GM21825 (cell line): ENCODE results near the gene ADD3.

Experiments used
- ATAC-seq: cut with Tn5 transposase; IDR thresholded peaks from one replicate; pipeline ENCODE4 v1.9.1; 2021; ENCODE audit warnings: mild to moderate bottlenecking, moderate library complexity; ENCODE audit not compliant: unreplicated experiment

Gene ADD3

DNA sequence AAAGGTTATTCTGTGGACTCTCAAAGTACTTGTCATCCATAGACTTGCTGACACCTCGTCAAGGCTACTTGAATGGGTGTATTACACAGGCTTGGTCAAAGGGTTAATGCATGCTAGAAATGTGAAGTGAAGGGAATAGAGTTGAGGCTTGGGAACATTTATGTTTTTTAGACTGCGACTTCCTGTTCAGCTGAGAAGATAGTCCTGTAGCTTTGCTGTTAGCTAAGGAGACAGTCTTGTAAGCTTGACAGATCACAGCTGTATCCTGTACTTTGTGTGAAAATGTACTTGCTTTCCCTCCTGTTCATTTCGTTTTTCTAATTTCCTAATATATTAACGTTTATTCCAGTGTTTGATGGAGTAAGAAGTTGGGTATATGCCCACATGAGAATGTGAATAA is 52.1 kb downstream of the ADD3 start:
- ATAC-seq = peak; percentile 62

DNA sequence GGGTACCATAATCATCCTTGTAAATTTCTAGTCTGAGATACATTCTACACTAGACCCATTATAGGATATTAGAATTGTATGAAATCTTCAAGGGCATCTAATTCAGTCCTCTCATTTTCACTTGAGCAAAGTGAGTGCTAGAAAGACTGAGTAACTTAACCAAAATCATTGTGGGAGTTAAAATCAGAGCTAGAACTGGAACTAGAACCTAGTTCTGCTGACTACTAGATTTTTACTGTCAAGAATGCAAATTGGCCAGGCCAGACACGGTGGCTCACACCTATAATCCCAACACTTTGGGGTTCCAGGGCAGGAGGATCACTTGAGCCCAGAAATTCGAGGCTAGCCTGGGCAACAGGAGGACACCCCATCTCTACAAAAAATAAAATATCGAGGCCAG is 53.9 kb downstream of the ADD3 start:
- no peak for ATAC-seq

DNA sequence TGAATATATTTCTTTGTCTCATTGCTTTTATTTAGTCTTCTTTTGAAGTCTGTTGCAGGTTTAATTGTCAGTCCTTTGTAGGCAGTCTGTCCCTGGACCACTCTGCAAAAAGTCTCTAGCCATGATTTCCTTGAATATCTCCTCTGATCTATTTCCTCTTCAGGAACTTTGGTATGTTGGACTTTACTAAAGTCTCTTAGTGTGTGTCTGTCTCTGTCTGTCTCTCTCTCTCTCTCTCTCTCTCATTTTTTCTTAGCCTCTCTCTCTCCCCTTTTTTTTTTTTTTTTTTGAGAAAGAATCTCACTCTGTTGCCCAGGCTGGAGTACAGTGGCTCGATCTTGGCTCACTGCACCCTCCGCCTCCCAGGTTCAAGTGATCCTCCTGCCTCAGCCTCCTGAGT is 57.5 kb downstream of the ADD3 start:
- ATAC-seq = no peak

DNA sequence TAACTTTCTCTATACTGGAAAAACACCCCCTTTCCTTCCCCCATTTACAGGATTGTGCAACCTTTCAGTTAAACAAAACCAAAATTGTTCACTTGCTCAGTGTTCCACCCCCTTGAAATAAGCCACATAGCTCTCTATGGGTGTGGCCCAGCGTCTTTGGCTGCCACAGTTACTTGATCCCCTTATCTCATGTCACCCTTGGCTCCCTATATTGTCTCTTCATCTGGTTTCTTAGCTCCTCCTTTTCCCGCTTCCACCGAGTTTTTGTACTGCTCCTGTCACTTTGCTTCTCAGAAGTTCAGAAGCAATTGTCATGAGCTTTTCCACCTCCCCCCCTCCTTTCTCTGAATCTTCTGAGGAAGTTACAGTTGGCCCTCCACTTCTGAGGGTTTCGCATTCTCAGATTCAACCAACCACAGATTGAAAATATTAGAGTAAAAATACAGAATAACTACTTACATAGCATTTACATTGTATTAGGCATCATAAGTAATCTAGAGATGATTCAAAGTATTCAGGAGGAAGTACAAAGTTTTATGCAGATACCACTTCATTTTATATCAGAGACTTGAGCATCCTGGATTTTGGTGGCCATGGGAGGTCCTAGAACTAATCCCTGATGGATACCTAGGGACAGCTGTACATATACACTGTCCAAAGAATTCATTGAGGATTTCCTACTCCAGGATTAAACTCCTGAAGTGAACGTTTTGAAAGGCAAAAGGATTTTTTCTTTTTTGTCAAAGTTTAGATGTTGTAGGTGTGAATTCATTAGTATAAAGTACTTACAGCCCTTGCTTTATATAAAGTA is 60.4 kb downstream of the ADD3 start:
- ATAC-seq = peak; percentile 60

DNA sequence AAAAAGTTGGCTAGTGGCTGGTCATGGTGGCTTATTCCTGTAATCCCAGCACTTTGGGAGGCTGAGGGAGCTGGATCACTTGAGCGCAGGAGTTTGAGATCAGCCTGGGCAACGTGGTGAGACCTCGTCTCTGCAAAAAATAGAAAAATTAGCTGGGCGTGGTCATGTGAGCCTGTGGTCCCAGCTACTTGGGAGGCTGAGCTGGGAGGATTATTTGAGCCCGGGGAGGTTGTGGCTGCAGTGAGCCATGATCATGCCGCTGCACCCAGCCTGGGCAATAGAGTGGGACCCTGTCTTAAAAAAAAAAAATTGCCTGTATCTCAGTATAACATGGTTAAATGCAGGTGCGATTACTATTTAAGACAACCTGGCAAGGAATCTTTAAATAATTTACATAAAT is 61.0 kb downstream of the ADD3 start:
- ATAC-seq = no peak

DNA sequence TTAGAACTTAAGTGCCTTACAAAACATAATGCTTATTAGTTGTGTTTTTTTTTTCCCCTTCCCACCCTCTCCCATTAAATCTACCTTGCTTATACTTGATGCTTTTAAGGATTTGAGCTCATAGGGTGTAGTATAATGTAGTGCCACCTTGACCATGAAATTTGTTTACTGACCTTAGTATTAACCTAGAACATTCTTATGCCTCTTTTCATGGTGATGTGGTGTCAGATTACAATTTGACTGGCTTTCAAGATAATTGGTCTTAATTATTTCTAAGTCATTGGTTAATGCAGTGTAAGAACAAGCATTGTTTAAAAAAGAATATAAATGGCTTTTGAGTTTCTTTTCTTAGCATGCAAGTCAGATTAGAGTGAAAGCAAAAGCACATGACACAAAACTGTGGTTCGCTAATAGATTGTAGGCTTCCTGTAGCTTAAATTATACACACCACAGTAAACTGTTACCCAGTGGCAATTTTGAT is 61.8 kb downstream of the ADD3 start:
- peak; percentile 51 for ATAC-seq

DNA sequence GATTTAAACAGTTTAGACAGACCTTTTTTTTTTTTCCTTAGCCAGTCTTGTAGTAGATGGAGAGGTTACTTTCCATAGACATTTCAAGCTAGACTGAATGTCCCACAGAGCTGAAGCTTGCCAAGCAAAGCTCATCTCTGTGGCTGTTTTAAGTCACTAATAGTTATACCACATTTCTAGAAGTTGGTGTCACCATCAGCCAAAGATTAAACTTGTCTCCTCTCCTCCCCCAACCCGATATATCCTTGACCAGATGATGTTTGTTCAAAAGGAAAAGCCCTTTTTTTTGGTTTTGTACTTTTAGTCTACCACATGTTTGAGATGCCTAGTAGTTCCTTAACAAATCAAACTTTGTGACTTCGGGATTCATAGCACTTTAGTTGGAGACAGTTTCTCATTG is 66.1 kb downstream of the ADD3 start:
- ATAC-seq = no peak

DNA sequence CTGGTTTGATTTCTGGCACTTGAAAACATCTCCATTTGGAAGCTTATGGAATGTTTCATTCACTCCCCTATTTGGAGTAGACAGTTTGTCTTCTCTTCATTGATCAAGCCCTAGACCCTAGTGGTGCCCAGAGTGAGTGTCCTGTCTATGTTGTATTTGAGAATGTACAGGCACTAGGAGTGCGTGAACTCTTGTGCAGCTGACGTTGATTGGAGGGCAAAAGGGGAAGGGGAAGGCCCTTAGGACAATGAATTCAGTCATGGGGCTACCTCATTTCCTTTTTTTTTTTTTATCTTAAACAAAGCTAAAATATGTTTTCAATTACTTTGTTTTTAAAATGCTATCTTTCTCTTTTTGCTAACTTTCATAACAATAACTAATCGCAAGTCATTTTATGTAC is 66.5 kb downstream of the ADD3 start:
- no peak for ATAC-seq

DNA sequence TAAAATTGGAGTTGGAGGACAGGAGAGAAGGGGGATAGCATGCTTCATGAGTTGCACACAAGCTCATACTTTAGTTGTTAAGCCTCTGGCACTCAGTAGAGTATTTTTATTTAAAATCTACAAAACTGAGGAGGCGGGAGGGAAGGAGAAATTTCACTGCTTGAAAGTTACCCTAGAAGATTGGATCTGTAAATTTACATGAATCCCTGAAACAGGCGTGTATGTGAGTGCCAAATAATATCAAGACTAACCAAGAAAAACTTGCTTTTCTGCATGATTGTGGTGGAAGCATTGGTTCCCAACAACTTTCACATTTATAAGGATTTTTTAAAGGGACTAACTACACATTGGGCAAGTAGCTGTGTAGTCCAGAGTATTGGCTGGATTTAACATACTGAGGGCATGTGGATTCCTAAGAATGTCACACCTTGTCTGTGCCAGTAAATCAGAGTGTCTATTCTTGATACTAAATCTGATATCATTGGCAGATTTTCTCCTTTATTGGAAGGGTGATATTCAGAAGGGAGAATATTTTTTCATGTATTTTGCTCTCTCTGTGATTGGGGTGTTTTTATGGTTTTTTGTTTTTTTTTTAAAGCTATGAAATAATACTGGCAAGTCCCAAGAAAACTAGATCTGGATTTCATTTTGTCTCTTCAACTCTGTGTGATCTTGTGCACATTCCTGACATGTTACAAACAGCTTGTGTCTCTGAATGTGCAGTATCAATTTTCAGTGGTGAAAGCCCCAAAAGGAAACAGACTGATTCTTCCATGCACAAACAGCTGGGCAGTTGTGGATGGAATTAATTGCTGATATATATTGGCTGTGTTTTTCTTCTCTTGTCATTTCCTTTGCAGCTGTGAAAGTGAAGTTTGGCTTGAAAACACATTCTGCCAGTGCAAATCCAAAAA is 67.2 kb downstream of the ADD3 start:
- no peak for ATAC-seq

DNA sequence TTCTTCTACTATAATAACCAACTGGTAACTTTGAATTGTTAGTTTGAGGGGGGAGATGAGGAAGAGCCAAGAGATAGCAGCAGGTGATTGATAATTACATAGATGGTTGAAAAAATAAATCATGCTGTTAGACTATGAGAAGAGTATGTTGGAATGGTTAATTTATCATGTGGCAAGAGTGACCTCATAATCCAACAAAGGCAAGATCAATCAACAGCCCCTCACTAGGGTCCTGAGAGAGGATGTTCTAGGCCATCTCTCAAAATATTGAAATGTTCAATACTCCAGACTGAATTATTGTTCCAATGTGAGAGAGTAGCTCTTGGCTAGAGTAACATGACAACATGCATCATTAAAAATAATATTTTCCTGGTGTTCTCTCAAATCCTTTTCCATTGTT is 67.9 kb downstream of the ADD3 start:
- no peak for ATAC-seq

DNA sequence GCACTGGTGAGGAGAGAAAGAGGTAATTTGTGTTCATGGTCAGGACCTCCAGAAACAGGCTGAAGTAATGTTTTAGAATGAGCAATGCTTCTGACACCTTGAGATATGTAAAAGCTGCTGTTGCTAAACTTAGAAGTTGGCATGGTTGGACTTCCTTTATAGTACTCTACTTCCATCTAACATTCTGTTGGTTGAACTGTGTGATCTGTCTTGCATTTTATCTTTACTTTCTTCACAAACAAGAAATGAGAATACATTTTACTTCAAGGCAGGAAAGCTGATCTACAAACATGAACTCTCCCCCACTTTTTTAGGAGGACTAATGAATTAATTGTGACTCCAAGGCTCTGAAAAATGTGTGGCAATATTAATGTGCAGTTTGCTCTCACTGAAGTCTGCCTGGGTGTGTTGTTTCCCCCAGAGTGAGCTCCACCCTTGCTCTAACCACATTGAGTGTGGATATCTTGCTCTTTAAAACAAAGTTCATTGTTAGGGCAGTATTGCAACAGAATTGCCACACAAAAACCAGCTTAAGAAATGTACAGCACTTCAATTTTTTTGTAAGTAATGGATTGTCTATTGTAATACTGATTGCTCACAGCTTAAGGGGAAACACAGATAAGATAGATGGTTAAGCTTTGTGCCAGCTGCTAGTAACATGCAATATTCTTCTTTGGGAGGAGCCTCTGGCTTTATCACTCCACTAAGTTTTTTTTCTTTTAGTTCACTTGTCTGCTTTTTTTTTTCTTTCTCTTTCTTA is 69.0 kb downstream of the ADD3 start:
- ATAC-seq = peak; percentile 68

DNA sequence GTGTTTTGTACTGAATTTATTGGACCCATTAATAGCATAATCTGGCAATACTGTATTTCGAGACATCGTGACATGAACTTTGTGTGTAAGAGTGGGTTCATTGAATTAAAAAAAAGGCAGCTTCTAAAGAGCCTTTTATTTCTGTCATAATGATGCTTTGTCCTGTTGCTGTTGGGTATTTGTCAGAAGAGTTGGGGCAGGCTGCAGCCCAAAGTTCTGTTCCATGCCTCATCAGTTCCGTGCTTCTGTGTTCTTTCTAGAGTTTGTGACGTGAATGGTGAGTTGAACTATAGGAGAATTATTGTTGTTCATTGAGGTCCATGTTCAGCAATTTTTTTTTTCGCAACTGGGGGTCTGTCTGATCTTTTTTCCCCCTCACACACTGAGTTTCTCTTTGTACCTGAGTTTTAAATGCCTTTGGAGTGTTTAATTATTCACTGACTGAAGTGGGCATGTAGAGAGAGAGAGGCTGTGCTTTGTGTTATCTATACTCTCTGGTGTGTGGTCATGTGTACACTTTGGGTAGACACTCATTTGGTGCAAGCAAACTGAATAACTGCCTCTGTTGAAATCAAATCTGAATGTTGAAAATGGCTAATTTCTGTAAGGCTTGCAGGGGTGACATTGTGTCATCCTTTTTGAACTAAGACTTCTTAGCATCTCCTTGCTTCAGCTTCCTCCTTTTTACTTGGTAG is 69.8 kb downstream of the ADD3 start:
- ATAC-seq = no peak

DNA sequence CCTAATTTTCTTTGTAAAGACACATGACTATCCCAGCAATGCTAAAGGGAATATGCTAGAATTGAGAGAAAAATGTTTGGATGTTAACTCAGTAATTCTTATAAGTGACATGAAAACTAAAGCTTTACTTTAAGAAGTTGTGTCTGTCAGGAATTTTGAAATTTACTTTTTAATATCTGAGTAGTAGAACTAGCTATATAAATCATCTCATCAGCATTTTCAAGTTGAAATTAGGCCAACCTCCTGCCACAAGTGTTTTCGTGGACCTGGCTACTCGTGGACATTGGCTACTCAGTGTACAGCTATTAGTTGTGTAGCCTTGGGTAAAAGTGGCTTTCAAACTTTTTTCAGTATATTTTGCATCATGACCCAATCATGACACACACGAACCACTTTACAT is 70.5 kb downstream of the ADD3 start:
- no peak for ATAC-seq

DNA sequence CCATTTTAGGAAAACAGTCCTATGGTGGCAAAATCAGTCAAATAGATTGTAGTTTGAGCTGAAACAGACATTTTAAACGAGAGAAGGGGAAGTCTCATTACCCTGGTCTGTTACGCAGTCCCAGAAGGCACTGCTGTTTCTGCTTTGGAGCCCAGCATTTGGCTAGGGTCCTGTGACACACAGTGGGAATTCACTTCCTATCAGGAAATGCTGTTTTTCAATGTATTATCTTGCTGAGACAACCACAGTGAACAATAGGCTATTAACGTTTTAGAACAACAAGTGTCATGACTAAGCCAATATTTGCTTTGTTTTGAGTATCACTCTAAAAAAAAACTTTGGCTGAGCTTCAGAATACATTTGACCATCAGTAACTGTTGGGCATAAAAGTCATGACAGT is 74.1 kb downstream of the ADD3 start:
- no peak for ATAC-seq

DNA sequence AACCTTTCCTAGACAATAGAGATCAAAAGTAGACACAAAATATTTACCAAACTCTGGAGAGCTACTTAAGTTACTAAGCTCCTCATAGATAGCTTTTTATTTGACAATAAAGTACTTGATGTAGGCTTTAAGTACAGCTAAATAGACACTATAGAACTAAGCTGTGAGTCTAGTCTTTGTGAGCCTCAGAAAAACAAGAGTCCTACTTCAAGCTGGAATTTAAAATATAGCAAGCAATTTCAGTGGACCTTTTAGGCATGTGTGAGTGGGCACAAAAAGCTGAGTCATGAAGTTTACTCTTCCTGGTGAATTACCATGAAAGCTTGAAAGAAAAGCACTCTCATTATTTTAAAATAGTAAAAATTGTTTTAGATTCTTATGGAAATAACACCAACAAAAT is 76.1 kb downstream of the ADD3 start:
- no peak for ATAC-seq

DNA sequence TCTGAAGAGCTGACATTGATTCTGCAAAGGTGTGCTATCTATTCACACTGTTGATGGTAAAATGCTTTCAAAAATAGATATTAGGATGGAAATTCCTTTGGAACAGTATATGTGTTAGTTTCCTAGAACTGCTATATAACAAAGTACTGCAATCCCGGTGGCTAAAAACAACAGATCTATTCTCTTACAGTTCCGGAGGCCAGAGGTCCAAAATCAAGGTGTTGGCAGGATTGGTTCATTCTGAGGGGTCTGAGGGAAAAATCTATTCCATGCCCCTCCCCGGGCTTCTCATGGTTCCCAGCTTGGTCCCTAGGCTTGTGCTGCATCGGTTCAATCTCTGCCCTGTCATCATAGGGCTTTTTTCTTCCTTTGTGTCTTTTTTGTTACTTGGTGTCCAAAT is 79.9 kb downstream of the ADD3 start:
- ATAC-seq = no peak

DNA sequence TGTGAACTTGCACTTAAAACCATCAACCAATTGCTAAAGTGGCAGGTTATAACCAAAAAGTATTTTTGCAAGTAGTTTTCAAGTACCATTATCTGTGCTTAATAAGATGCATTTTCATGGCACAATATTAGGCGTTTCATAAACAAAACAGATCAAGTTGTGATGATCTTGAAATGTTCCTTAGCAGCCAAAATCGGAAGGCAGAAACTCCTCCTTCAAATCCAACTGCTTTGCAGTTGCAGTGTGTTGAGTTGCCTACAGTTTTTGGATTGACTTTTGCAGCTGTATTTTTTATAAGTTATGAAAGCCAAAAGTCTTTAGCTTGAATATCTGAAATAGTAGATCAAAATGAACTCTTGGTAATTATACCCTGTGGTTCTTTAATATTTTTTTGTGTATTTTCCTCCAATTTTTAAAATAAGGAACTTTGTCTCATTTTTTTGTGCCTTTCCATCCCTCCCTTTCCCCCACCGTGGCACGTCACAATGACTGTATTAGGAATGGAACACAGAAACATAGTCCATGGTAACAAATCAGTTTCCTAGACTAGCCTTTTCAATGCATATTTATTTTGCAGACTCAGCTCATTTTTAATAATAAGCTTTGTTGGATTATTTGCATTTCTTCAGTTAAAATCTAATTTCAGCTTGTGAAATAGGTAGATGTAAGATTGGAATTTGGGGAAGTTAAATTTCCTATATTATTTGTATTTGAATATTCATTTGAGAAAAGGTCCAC is 80.8 kb downstream of the ADD3 start:
- ATAC-seq = no peak

DNA sequence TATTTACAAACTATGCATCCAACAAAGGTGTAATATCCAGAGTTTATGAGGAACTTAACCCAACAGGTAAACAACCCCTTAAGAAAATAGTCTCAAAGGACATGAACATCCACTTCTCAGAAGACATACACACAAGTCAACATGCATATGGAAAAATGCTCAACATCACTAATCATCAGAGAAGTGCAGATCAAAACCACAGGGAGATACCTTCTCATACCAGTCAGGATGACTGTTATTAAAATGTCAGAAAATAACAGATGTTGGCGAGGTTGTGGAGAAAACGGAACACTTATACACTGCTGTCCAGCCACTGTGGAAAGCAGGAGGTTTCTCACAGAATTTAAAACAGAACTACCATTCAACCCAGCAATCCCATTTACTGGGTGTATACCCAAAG is 84.0 kb downstream of the ADD3 start:
- ATAC-seq = no peak

DNA sequence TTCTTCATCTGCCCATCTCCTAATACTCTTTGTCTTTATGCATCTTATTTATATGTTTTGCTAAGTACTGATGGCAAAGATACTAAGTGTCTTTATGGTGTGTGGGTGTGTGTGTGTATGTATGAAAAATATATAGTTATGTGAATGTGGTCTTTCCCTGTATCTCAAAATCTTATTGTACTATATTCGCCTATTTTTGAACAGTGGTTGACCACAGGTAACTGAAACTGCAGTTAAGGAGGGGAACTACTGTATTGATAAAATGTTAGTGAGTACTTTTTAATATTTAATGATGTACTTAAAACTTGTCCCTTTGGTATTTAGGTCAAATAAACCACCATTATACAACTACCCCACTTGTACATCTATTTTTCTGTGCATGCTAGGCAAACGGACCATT is 85.9 kb downstream of the ADD3 start:
- no peak for ATAC-seq

DNA sequence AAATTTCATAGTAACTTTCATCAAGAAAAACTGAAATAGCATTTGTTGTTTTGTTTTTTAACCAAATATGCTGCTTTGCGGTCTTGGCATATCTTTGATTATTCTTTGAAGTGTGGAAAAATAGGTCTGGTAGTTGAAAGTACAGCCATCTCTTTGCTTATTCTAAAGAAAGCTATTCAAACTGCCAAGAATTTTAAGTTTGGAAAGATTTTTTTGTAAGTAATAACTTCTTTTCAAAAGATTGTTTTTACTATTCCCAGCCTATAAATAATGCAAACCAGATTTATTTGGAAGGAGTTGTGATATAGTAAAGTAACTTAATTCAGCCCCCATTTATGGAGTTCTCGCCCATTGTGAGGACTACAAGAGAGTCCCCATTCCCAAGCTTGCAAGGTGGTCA is 87.0 kb downstream of the ADD3 start:
- ATAC-seq = no peak
